PC-3 (cell line): ENCODE measurements around the gene UBR4.
A peak's percentile ranks its signal among the peaks of the same experiment; 100 is the strongest.

Source experiments
- CTCF ChIP-seq: fragments of 300-600 bp; sonication (generic); conservative IDR thresholded peaks from 2 replicates; pipeline ENCODE4 v1.5.1; 2017; ENCODE audit warnings: antibody characterized with exemption, low read depth, mild to moderate bottlenecking, low read length
- EZH2phosphoT487 ChIP-seq: fragments of 300-600 bp; sonication (generic); IDR thresholded peaks from 2 replicates; pipeline ENCODE4 v1.6.1; 2018; ENCODE audit warnings: mild to moderate bottlenecking, antibody characterized with exemption, low read length, borderline replicate concordance

- TF ChIP-seq CTCF (no peak), EZH2phosphoT487 (0 out of 2 replicates have a peak, but pooled peaks have one; percentile 41)
These were observed 176.0 kb downstream of the UBR4 start for GRCh38 chr1:19033926-19034680.
